ENCODE data around the gene KLF1. TPM values are rescaled to one million over a fixed set of nuclear protein-coding genes. Genes with fewer than 3 reads are reported as not detected.
A peak's percentile ranks its signal among the peaks of the same experiment; 100 is the strongest.

The KLF1 gene
- total and polyA plus RNA-seq, 2 experiments from 2014 or later, result 0.51 to 1.3 TPM

DNA sequence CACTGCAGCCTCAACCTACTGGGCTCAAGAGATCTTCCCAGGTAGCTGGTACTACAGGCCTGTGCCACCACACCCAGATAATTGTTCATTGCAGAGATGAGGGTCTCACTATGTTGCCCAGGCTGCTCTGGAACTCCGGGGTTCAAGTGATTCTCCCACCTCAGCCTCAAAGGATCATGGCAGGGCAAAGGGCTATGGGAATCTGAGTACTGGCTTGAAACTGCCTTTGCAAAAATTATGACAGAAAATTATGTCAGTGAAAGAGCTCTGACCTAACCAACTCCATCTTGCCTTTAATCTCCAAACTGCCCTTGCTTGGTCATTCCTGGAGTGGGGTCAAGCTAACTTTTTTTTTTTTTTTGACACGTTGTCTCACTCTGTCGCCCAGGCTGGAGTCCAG lies 4.4 kb downstream of the KLF1 start:
- TF ChIP-seq, protein P1, sequence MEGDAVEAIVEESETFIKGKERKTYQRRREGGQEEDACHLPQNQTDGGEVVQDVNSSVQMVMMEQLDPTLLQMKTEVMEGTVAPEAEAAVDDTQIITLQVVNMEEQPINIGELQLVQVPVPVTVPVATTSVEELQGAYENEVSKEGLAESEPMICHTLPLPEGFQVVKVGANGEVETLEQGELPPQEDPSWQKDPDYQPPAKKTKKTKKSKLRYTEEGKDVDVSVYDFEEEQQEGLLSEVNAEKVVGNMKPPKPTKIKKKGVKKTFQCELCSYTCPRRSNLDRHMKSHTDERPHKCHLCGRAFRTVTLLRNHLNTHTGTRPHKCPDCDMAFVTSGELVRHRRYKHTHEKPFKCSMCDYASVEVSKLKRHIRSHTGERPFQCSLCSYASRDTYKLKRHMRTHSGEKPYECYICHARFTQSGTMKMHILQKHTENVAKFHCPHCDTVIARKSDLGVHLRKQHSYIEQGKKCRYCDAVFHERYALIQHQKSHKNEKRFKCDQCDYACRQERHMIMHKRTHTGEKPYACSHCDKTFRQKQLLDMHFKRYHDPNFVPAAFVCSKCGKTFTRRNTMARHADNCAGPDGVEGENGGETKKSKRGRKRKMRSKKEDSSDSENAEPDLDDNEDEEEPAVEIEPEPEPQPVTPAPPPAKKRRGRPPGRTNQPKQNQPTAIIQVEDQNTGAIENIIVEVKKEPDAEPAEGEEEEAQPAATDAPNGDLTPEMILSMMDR (IDR thresholded peaks at IDR 0.05; ENCODE audit: low read depth, low read length), result no peak
- H3K27me3 ChIP-seq, result no peaks in the 10 kb centered on the region
- no peak for DNase-seq (ENCODE audit: low read depth in 1 of 2, low spot score in 1 of 2)

DNA sequence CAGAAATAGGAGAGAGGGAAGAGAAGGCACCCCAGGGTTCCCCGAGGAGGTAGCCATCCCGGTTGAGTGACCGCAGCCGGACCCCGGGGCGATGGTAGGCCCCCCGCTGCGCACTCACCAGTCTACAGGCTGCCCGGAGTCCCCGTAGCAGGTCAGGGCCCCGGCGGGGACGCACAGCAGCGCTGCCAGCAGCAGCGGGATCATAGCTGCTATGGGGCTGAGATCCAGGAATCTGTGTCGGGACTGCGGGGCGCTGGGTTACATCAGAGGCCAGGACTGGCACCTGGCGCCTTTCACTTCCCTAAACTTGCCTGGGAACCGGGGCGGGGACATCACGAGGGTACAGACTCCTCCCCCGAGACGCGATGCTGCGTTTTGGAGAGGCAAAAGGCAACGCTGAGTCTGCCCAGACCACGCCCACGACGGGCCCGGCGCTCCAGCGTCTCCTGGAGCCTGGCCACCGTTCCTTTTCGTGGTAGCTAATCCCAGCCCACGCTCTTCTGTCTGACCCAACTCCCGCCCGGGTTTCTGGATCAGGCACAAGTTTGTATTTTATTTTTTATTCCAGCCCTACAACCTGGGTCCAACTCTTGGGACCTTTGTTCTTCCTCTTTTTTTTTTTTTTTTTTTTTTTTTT lies 5.7 kb downstream of the KLF1 start, which contains the start of gene DNASE2:
DNASE2 (minus strand) TSS at position 278 of the 637 bp plus-strand sequence; CDS start at position 204, 74 bp downstream.
- Histone ChIP-seq H3K36me3 (no peaks in the 10 kb centered on the region), H3K4me1 (ENCODE audit: low read depth) (no peaks in the 10 kb centered on the region), H3K27ac (peak within 1 kb of the TSS; percentile 81), H3K4me3 (peak within 1 kb of the TSS; percentile 47), H3K27me3 (no peaks in the 10 kb centered on the region), H3K9me3 (ENCODE audit: low read depth) (no peaks in the 10 kb centered on the region)
- peak; percentile 94 to 96 for DNase-seq (ENCODE audit: low read depth in 1 of 2, low spot score in 1 of 2)
- TF ChIP-seq, protein P1 (IDR thresholded peaks at IDR 0.05; ENCODE audit: low read depth, low read length), result no peak

More for the DNA sequence above, 4.4 kb downstream of the KLF1 start:
- no peaks in the 10 kb centered on the region for H3K9me3 ChIP-seq (ENCODE audit: low read depth)
- H3K27ac ChIP-seq, result no peak overlapping the region
- no peaks in the 10 kb centered on the region for H3K4me1 ChIP-seq (ENCODE audit: low read depth)
- no peak overlapping the region for H3K4me3 ChIP-seq
- no peaks in the 10 kb centered on the region for H3K36me3 ChIP-seq

DNA sequence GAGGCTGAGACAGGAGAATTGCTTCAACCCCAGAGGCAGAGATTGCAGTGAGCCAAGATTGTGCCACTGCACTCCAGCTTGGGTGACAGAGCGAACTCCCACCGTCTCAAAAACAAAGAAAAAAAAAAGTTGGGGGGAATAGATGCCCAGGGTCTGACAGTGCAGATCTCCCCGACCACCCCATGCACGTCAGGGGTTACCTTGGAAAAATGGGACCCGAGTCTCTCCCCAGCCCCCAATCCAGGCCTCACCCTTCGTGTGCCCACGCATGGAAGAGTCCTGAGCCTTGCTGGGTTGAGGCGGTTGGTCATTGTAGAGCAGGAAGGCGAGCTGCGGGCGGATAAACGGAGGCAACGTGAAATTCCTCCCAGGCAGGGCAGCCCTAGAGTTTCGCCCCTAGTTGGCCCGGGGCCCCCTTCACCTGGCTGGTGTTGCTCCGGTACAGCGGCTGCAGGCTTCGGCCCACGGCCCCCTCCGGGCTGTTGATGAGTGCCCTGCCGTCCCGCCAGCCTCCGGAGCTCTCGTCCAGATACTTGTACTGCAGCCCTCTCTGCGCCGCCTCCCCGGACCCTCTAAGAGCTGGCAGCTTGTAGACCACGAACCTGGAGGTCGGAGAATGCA lies 6.3 kb downstream of the KLF1 start:
- no peaks in the 10 kb centered on the region for H3K27me3 ChIP-seq
- TF ChIP-seq, protein P1 (IDR thresholded peaks at IDR 0.05; ENCODE audit: low read depth, low read length), result no peak
- peak overlapping the region; percentile 47 for H3K4me3 ChIP-seq
- no peaks in the 10 kb centered on the region for H3K9me3 ChIP-seq (ENCODE audit: low read depth)
- peak; percentile 41 to 61 for DNase-seq (ENCODE audit: low read depth in 1 of 2, low spot score in 1 of 2)
- H3K4me1 ChIP-seq (ENCODE audit: low read depth), result no peaks in the 10 kb centered on the region
- H3K36me3 ChIP-seq, result no peaks in the 10 kb centered on the region
- H3K27ac ChIP-seq, result peak overlapping the region; percentile 81

DNA sequence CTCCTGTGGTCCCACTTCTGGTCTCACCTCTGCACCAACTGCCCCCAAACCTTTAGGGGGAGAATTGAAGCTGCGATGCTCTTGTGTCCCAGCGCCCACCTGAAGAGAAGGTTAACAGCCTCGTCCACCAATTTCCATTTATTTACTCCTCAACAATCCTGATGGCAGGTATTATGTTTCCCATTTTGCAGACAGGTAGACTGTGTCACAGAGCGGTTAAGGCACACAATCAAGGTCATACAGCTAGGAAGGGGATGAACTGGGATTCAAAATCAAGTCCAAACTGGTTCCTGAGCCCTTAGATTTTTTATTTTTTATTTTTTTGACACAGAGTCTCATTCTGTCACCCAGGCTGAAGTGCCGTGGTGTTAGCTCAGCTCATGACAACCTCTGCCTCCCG lies 11.9 kb downstream of the KLF1 start:
- H3K9me3 ChIP-seq (ENCODE audit: low read depth), result no peaks in the 10 kb centered on the region
- H3K4me3 ChIP-seq, result no peak overlapping the region
- TF ChIP-seq, protein P1 (IDR thresholded peaks at IDR 0.05; ENCODE audit: low read depth, low read length), result no peak
- no peak for DNase-seq (ENCODE audit: low read depth in 1 of 2, low spot score in 1 of 2)
- H3K27ac ChIP-seq, result no peak overlapping the region
- no peaks in the 10 kb centered on the region for H3K36me3 ChIP-seq
- H3K27me3 ChIP-seq, result no peaks in the 10 kb centered on the region
- H3K4me1 ChIP-seq (ENCODE audit: low read depth), result no peaks in the 10 kb centered on the region

DNA sequence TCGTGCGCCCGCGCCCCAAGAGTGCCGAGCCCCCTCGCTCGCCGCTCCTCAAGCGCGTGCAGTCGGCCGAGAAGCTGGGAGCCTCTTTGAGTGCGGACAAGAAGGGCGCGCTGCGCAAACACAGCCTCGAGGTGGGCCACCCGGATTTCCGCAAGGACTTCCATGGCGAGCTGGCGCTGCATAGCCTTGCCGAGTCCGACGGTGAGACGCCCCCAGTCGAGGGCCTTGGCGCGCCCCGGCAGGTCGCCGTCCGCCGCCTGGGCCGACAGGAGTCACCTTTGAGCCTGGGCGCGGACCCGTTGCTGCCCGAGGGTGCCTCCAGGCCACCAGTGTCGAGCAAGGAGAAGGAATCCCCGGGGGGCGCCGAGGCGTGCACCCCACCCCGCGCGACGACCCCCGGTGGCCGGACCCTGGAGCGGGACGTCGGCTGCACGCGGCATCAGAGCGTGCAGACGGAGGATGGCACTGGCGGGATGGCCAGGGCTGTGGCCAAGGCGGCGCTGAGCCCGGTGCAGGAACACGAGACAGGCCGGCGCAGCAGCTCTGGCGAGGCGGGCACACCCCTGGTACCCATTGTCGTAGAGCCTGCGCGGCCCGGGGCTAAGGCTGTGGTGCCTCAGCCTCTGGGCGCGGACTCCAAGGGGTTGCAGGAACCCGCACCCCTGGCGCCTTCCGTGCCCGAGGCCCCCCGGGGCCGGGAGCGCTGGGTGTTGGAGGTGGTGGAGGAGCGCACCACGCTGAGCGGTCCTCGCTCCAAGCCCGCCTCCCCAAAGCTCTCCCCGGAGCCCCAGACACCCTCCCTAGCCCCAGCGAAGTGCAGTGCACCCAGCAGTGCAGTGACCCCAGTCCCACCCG lies 12.9 kb downstream of the KLF1 start:
- no peaks in the 10 kb centered on the region for H3K4me1 ChIP-seq (ENCODE audit: low read depth)
- TF ChIP-seq, protein P1 (IDR thresholded peaks at IDR 0.05; ENCODE audit: low read depth, low read length), result no peak
- H3K4me3 ChIP-seq, result no peak overlapping the region
- H3K27ac ChIP-seq, result no peak overlapping the region
- no peaks in the 10 kb centered on the region for H3K27me3 ChIP-seq
- H3K9me3 ChIP-seq (ENCODE audit: low read depth), result no peaks in the 10 kb centered on the region
- DNase-seq (ENCODE audit: low read depth in 1 of 2, low spot score in 1 of 2), result no peak
- H3K36me3 ChIP-seq, result no peaks in the 10 kb centered on the region

Data from cardiac muscle cell (in vitro differentiated cells and primary cell).